DOHH2 (cell line): ENCODE measurements around the gene TRIM27.
A peak's percentile ranks its signal among the peaks of the same experiment; 100 is the strongest.

Experiments used
- H3F3A ChIP-seq: fragments of 200-600 bp; sonication (generic), shearing (Covaris generic); 2 replicates; pipeline ENCODE4 v1.6.0; 2016; ENCODE audit warnings: antibody characterized with exemption, mild to moderate bottlenecking; ENCODE audit not compliant: control insufficient read depth, insufficient read depth
- H3K27ac ChIP-seq: fragments of 200-600 bp; sonication (generic); 2 replicates; pipeline ENCODE4 v1.5.1; 2014; ENCODE audit warnings: low read depth, mild to moderate bottlenecking, low read length, moderate library complexity
- H3K27me3 ChIP-seq: fragments of 200-600 bp; sonication (generic); 2 replicates; pipeline ENCODE4 v1.6.1; 2014; ENCODE audit warnings: mild to moderate bottlenecking, low read length, mixed read lengths; ENCODE audit not compliant: control insufficient read depth
- H3K36me3 ChIP-seq: fragments of 200-600 bp; sonication (generic); 2 replicates; pipeline ENCODE4 v1.6.1; 2014; ENCODE audit warnings: mild to moderate bottlenecking, low read length, moderate library complexity, mixed read lengths; ENCODE audit not compliant: control insufficient read depth
- H3K4me1 ChIP-seq: fragments of 200-600 bp; sonication (generic); 2 replicates; pipeline ENCODE4 v1.6.1; 2014; ENCODE audit warnings: mild to moderate bottlenecking, low read length, mixed read lengths; ENCODE audit not compliant: control insufficient read depth
- H3K4me2 ChIP-seq: fragments of 200-600 bp; sonication (generic); 2 replicates; pipeline ENCODE4 v1.6.0; 2014; ENCODE audit warnings: mild to moderate bottlenecking, low read length, moderate library complexity
- H3K4me3 ChIP-seq: fragments of 200-600 bp; sonication (generic); 2 replicates; pipeline ENCODE4 v1.5.1; 2014; ENCODE audit warnings: mild to moderate bottlenecking, low read length, mixed read lengths
- H3K79me2 ChIP-seq: fragments of 200-600 bp; sonication (generic); 2 replicates; pipeline ENCODE4 v1.6.1; 2014; ENCODE audit warnings: mild to moderate bottlenecking, low read length, mixed read lengths; ENCODE audit not compliant: control insufficient read depth
- H3K9me2 ChIP-seq: fragments of 200-600 bp; sonication (generic); replicated peaks from 2 replicates; pipeline ENCODE4 v1.6.1; 2014; ENCODE audit warnings: mild to moderate bottlenecking, low read length, mixed read lengths; ENCODE audit not compliant: control insufficient read depth
- H3K9me3 ChIP-seq: fragments of 200-600 bp; sonication (generic); 2 replicates; pipeline ENCODE4 v1.6.1; 2014; ENCODE audit warnings: antibody characterized with exemption, low read length, mixed read lengths; ENCODE audit not compliant: control insufficient read depth, insufficient read depth
- H4K20me1 ChIP-seq: fragments of 200-600 bp; sonication (generic); 2 replicates; pipeline ENCODE4 v1.6.0; 2014; ENCODE audit warnings: low read depth, mild to moderate bottlenecking, antibody characterized with exemption, low read length, moderate library complexity; ENCODE audit not compliant: control insufficient read depth, insufficient read depth
- EZH2phosphoT487 ChIP-seq: fragments of 200-600 bp; sonication (generic); IDR thresholded peaks from 2 replicates; pipeline ENCODE4 v1.6.1; 2017; ENCODE audit warnings: borderline replicate concordance, mild to moderate bottlenecking, antibody characterized with exemption, low read length, moderate library complexity, mixed read lengths
- TF ChIP-seq, protein P1 (sequence below): fragments of 200-600 bp; sonication (generic); IDR thresholded peaks from one replicate; pipeline ENCODE4 v1.5.1; 2014; ENCODE audit warnings: antibody characterized with exemption, mild to moderate bottlenecking, low read depth, low read length; ENCODE audit not compliant: poor library complexity, severe bottlenecking

TRIM27 gene

GRCh38 chr6:28920281-28920680 is 3.5 kb downstream of the TRIM27 start:
- peaks cover 11% of the 10 kb centered on the region; the same call in 1 of the 2 replicates for H4K20me1 ChIP-seq
- no peak overlapping the region for H3K27ac ChIP-seq
- no peak overlapping the region for H3K4me3 ChIP-seq
- H3K4me2 ChIP-seq: 0 out of 2 replicates have a peak overlapping the region, but pooled peaks have one; percentile 64
- TF ChIP-seq, protein P1, sequence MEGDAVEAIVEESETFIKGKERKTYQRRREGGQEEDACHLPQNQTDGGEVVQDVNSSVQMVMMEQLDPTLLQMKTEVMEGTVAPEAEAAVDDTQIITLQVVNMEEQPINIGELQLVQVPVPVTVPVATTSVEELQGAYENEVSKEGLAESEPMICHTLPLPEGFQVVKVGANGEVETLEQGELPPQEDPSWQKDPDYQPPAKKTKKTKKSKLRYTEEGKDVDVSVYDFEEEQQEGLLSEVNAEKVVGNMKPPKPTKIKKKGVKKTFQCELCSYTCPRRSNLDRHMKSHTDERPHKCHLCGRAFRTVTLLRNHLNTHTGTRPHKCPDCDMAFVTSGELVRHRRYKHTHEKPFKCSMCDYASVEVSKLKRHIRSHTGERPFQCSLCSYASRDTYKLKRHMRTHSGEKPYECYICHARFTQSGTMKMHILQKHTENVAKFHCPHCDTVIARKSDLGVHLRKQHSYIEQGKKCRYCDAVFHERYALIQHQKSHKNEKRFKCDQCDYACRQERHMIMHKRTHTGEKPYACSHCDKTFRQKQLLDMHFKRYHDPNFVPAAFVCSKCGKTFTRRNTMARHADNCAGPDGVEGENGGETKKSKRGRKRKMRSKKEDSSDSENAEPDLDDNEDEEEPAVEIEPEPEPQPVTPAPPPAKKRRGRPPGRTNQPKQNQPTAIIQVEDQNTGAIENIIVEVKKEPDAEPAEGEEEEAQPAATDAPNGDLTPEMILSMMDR: no peak
- no peak for TF ChIP-seq EZH2phosphoT487
- H3K36me3 ChIP-seq: peaks cover 74% of the 10 kb centered on the region
- no peaks in the 10 kb centered on the region for H3K9me3 ChIP-seq
- H3K9me2 ChIP-seq: no peaks in the 10 kb centered on the region
- peaks cover 84% of the 10 kb centered on the region for H3K79me2 ChIP-seq
- H3K27me3 ChIP-seq: no peaks in the 10 kb centered on the region
- H3F3A ChIP-seq: no peaks in the 10 kb centered on the region
- H3K4me1 ChIP-seq: peaks cover 34% of the 10 kb centered on the region

- no peaks in the 10 kb centered on the region for H4K20me1 ChIP-seq
Observed at GRCh38 chr6:28914941-28915340, 8.8 kb downstream of the TRIM27 start.

GRCh38 chr6:28910901-28911690 is 12.7 kb downstream of the TRIM27 start:
- TF ChIP-seq, protein P1: no peak
- no peak for TF ChIP-seq EZH2phosphoT487
- Histone ChIP-seq H3K4me3 (no peak overlapping the region), H3K79me2 (peaks cover 20% of the 10 kb centered on the region), H3K4me1 (no peaks in the 10 kb centered on the region), H4K20me1 (no peaks in the 10 kb centered on the region), H3K36me3 (peaks cover 89% of the 10 kb centered on the region), H3K27ac (no peak overlapping the region), H3K9me2 (no peaks in the 10 kb centered on the region), H3F3A (0 out of 2 replicates have a peak, but pooled peaks cover 3% of the 10 kb centered on the region), H3K27me3 (no peaks in the 10 kb centered on the region), H3K4me2 (no peak overlapping the region), H3K9me3 (no peaks in the 10 kb centered on the region)

More at GRCh38 chr6:28914941-28915340, 8.8 kb downstream of the TRIM27 start:
- H3K36me3 ChIP-seq: peaks cover 84% of the 10 kb centered on the region
- no peaks in the 10 kb centered on the region for H3K9me2 ChIP-seq
- no peaks in the 10 kb centered on the region for H3K27me3 ChIP-seq
- peaks cover 4% of the 10 kb centered on the region for H3K4me1 ChIP-seq
- H3K79me2 ChIP-seq: peaks cover 53% of the 10 kb centered on the region
- H3K4me2 ChIP-seq: no peak overlapping the region
- H3K4me3 ChIP-seq: no peak overlapping the region
- 0 out of 2 replicates have a peak, but pooled peaks cover 3% of the 10 kb centered on the region for H3F3A ChIP-seq
- H3K27ac ChIP-seq: no peak overlapping the region
- no peaks in the 10 kb centered on the region for H3K9me3 ChIP-seq
- TF ChIP-seq EZH2phosphoT487: no peak
- TF ChIP-seq, protein P1: no peak
